Stromal cell of bone marrow (primary cell): ENCODE results near the gene PRKCA.
A peak's percentile ranks its signal among the peaks of the same experiment; 100 is the strongest.
"Not testable (repeated sequence)": the region's sequence is repeated elsewhere in the genome, so short reads cannot be mapped to it uniquely, and the experiment has no call there.

Source experiments
- DNase-seq: peaks from one replicate; pipeline ENCODE4 v3.0.0-alpha.2; 2012; ENCODE audit warnings: low read depth

Gene PRKCA

DNA sequence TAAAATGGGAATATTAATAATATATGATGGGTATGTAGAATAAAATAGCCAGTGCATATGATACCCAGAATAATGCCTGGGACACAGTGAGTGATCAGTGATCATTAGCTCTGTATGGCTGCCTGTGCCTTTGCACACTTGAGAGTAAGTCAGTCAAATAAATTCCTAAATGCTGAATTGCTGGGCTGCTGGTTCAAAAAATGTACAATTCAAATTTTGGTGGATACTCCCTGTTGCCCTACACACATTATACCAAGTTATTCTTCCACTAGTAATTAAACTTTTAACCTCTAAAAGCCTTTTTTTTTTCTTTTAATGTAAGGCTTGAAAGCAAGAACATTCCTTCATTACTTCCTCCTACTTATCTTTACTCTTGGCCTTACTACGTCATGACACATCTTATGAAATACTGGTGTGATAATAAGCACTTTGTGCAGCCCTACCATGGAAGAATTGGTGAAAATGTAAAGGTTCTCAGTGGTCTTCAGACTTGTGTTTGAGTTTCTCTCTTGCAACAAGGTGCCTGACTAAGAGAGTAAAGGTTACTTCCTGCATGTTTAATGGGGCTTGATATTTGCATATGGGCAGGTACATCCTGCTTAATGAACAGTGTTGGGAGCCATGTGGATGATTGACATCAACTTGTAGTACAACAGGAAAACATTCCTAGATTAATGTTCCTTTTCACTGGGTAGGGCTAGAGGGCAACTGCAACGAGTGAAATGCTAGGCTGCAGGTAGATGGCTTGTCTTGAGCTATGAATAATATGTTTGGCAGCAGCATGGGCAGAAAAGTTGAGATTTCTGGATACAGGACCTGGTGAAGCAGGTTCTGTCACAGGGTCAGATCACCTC, 84.3 kb downstream of the PRKCA start:
- no peak for DNase-seq

DNA sequence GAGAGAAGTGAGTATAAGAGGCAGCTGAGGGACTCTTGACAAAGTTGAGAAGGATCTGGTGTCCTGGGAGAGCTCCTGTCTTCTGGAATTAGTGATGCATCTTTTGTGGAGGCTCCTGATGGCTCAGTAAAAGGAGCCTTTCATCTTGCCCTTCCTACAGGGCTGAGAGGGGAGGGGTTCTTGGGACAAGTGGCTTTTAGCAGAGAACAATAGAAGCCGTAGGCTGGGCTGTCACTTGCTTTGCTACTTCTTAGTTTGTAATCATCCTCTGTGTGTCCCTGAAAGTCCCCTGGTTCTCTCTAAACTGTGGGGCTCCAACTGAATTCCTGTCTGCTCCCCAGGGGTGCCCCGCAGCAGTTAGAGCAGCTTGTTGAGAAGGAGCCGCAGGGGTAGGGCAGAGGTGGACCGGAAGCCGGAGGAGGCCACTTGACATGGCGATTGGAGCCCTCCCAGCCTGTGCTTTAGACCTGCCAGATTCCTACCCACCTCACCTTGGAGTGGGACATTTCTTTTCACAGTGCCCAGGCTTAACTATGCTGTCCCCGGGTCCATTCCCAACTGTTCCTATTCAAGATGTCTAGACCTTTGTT, 85.1 kb downstream of the PRKCA start:
- DNase-seq = no peak

DNA sequence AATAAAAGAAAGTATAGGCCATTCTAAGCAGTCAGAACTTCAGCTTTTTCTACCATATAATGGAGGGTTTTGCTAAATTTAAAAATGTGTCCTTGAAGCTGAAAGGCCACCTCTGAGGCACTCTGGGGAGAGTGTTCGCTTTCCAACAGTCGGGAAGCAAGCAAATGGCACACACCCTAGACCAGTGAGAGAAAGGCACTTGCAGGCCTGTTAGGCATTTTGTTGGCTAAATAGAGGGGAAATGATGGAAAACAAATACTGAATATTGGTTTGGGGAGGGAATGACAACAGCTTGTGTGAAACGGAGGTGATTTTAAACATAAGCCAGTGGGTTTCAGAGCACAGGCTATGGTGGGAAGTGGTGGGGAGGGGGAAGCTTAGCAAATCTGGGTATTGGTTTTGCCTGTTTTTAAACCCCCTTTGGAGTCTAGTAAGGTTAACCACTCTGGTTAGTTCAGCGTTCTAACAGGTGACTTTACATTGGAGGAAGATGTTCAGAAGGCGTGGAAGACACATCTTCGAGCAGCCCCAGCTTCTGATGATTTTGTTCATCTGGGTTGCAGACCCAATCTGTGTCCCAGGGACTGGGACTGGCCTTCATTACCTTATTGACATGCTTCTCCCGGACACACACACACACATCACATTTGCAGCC, 90.5 kb downstream of the PRKCA start:
- no peak for DNase-seq

DNA sequence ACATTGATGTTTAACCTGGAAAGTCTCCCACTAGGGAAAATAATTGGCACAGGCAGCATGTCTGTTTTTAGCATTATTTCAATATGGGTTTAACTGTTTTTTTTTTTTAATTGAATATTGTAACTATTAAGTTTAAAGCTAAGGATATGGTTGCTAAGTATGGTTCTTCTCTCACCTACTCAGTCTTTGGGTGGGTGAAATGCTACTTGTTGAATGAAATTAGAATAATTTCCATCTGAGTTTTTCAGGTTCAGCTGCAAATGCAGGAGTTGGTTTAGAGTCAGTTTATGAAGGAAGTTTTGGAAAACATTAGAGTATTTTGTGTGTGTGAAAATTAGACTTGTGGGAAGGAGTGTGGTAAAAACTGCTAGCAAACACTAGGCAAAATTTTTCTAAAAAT, 93.5 kb downstream of the PRKCA start:
- no peak for DNase-seq

DNA sequence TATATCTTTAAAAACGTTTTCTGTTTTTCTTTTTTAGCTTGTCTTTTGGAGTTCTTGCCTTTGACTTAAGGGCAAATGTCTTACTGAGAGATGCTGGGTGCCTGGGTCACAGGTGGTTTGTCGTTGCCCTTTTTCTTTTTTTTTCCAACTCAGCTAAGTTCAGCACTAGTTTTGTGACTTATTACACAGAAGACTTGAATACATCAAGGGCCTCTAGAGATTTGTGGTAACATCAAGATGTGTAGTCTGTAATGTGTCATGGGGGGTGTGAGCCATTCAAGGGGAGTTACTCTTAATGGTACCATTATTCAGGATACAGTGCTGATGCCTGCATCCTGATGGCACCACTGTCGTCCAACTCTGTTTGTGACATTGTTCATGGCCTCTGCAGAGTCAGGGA, 95.1 kb downstream of the PRKCA start:
- DNase-seq = peak; percentile 60

DNA sequence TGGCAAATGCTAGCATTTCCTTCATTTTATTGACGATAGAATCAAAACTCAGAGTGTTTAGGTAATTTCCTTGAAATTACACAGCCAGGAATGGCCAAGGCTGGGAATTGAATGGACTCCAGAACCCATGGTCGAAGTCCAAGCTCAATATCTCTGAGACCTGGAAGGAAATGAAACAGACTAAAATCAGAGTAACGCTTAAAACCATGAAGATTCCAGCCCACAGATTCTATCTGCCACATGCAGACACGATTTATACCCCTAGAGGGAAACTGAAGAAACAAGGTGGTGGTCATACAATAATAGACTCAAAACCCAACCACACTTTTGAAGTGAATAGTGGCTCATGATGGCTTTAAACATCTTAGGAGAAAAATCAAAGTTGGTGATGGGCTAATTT, 95.6 kb downstream of the PRKCA start:
- no peak for DNase-seq

DNA sequence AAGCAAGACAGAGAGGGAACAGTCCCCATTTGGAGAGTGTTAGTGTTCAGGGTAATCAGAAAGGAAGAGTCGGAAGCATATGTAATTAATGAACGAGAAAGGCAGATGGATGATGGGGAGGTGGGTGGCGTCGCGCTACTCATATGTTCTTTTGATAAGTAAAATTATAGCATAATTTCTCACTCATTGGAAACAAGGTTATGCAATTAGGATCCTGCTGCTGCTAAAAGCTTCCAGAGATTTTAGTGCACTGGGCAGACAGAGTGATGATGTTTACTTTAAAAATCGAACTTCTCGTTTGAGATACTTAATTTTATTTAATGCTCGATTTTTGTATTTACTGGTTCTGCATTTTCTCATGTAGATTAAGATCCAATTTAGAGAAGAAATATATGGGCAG, 96.2 kb downstream of the PRKCA start:
- DNase-seq = no peak

DNA sequence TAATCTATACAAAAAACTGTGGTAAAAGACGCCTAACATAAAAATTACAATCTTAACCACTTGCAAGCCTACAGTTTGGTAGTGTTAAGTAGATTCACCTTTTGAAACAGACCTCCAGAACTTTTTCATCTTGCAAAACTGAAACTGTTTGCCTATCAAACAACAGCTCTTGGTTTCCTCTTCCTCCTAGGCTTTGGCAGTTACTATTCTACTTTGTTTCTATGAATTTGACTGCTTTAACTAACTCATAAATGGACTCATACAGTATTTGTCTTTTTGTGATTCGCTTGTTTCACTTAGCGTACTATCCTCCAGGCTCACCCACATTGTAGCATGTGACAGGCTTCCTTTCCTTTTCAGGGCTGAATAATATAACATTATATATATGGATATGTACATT, 97.0 kb downstream of the PRKCA start:
- no peak for DNase-seq

DNA sequence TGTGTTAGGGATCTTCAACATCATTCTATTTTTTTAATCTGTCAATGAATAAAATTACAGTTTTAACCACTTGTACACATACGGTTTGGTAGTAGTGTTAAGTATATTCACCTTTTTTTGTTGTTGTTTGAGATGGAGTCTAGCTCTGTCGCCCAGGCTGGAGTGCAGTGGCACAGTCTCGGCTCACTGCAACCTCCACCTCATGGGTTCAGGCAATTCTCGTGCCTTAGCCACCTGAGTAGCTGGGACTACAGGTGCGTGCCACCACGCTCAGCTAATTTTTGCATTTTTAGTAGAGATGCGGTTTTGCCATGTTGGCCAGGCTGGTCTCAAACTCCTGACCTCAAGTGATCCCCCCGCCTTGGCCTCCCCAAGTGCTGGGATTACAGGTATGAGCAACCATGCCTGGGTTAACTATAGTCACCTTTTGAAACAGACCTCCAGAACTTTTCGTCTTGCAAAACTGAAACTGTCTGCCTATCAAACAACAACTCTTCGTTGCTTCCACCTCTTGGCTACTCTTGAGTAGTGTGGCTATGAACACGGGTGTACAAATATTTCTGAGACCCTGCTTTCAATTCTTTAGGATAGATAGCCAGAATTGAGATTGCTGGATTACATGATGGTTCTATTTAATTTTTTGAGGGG, 97.8 kb downstream of the PRKCA start:
- DNase-seq = not testable (repeated sequence)

DNA sequence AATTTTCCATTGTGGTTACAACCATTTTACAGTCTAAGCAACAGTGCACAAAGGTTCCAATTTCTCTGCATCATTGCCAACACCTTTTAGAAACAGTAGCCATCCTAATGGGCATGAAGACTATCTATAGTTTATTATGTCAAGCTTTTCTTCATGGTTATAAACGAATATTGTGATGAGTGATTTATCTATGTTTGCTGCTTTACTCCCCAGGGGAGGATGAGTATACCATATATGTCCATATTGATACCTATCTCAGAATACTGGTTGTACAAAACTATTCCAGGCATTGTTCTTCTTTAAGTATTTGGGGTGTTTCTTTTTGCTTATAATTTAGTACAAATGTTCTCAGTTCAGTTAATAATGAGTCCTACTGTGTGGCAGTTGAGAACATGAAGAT, 98.3 kb downstream of the PRKCA start:
- DNase-seq = no peak

DNA sequence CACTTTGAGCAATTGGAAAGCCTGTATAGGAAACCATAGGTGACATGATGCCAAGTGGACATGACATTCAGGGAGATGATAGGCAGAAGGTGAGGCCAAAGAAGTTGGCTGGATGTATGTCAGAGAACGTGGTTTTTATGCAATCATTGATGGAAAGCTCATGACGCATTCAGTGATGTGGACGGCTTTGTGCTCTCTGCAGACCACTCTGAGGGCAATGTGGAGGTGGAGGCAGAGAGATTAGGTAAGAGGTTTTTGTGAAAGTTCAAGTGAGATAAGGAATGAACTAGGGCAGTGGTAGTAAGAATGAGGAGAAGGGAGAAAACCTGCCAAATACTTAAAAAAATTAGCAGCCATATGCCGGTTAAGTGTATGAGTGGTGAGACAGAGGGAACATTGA, 99.0 kb downstream of the PRKCA start:
- DNase-seq = no peak

DNA sequence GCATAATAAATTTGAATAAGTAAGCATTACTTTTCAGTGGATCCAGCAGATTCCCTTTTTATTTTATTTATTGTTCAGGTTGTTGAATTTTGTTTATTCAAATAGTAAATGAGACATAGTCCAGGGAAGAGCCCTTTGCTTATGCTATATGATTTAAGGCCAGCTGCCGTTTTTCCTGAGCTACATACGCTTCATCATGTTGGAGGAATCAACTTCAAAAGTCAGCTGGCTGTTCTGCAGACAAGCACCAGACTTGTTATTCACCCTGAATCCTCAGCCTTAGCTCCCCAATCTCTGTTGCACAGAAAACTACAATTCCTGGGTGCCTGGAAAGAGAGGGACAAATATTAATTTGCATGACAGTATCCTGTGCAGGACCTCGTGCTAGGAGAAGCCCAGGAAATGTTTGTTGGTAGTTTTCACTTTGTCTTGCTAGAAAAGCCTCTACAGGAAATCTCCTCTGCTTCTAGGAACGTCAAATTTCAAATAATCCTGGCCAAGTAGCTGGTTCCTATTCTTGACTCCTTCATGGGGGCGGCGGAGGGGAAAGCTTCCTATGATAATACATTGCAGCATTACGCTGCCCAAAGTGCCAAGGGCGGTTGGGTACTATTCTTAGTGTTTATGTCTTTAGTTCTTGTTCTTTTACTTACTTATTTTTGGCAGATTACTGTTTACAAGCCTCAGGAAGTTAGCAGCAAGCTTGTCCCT, 101.6 kb downstream of the PRKCA start:
- DNase-seq = no peak

DNA sequence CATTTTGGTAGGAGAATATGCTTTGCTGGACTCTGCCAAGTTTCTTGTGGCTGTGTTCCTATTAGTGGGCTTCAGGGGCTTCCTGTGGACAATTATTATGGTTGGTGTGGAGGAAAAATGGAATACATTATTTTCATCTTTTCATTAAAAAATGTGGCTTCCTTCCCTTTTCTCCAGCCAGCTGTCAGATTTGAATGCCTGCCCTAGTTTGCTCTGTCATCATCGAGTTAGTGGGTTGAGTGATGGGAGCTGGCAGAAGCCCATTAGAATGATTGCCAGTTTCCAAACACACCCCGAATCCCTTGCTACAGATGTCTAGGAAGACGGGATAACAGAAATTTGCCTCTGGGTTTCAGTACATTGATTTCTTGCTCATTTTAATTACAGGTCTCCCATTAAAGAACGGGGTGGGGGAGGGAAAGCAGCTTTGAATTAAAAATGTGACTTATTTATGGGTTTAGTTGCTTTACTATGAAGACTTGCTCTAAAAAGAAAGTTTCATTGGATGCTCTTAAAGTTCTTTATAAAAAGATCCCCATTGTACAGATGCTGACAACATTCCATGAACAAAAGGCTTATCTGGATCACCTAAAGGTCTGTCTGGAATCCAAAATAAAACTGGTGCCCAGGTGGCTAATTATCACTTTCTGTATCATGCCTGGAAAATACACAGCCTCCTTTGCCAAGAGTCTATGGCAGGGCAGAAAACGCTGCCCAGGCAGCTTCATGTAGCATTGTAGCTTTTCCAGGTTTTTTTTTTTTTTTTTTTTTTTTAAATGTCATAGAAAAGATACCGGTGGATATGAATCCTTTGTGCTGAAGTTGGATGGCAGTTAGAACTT, 103.6 kb downstream of the PRKCA start:
- peak; percentile 24 for DNase-seq

DNA sequence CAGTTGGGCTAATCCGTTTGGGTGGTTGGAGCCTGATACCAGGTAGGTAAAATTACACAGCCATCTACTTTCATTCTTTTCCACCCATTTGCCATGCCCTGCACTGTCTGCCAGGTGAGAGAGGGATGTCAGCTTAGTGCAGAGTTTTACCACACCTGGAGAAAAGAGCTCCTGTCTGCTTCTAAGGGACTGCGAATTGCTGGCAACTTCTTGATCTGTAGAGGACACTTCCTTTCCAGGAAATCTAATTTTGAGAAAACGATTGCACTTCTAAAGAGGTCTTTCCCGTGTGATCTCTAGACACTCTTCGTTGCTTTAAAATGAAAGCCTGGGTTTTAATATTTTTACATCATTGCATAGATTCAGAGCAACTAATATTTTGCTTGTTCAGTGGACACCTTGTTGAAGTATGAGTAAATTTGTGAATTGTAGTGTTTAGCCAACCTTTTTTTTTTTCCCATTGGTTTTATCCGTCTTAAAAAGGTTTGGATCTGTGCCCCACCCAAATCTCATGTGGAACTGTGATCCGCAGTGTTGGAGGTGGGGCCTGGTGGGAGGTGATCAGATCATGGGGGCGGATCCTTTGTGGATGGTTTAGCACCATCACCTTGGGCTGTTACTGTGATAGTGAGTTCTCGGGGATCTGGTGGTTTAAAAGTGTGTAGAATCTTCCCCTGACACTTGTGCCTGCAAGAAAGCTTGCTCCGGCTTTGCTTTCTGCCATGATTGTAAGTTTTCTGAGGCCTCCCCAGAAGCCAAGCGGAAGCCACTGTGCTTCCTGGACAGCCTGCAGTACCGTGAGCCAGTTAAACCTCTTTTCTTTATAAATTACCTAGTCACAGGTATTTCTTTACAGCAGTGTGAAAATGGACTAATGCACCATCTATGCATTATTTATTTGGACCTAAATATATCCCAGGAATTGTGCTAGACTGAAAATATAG, 104.6 kb downstream of the PRKCA start:
- DNase-seq = no peak

DNA sequence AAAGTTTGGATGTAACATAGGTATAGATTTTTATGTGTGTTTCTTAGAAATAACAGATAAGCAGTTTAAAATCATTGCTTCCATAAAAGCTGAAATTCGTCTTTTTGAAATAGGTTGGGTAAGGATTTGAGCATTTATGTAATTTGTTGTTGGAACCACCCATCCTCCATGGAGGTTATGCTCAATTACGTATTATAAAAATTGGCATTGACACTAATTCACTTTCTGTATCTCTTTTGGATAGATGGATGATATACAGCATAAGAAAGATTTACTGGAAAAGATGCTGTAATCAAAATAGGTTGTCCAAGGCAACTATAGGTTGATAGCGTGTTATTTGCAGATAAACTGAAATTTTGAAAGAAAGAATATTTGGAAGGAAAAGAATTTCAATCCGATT, 105.5 kb downstream of the PRKCA start:
- DNase-seq = no peak

DNA sequence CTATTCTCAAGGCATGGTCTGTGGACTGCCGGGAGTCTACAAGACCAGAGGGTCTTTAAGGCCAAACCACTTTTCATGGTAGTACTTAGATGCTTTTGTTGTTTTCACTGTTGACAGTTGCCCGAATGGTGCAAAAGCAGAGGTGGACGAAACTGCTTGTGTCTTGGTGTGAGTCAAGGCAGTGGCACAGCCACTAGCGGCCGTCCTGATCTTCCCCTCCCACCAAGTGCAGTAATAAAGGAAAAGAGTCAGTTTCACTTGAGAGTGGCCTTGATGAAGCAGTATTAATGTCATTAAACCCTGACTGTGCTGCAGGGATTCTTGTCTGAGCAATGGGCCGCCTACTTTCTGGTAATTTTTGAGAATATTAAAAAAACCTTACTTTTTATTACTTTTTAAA, 109.1 kb downstream of the PRKCA start:
- no peak for DNase-seq

DNA sequence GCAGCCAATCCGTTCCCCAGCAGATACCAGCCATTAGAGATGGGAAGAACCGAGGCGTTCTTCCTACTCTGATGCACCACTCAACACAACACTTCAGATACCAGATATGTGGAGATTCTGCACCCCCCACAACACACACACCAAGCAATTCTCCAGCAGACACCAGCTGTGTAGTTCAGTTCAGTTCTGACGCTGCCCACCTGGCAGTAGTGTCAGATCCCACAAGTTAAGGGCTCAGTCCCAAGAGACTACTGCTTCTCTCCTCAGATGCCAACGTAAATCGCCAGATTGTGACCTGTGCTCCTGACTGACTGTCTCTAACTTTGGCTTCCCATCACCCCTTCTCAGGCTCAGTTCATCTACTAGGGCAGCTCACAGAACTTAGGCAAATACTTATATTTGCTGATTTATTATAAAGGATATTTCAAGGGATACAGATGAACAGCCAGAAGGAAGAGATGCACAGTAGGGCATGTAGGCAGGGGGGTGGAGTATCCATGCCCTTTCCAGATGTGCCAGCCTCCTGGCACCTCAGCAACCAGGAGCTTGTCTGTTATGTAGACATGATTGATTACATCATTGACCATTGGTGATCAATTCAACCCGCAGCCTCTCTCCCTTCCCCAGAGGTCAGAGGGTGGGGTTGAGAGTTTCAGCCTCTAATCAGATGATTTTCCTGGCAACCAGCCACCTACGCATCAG, 110.6 kb downstream of the PRKCA start:
- DNase-seq = no peak

DNA sequence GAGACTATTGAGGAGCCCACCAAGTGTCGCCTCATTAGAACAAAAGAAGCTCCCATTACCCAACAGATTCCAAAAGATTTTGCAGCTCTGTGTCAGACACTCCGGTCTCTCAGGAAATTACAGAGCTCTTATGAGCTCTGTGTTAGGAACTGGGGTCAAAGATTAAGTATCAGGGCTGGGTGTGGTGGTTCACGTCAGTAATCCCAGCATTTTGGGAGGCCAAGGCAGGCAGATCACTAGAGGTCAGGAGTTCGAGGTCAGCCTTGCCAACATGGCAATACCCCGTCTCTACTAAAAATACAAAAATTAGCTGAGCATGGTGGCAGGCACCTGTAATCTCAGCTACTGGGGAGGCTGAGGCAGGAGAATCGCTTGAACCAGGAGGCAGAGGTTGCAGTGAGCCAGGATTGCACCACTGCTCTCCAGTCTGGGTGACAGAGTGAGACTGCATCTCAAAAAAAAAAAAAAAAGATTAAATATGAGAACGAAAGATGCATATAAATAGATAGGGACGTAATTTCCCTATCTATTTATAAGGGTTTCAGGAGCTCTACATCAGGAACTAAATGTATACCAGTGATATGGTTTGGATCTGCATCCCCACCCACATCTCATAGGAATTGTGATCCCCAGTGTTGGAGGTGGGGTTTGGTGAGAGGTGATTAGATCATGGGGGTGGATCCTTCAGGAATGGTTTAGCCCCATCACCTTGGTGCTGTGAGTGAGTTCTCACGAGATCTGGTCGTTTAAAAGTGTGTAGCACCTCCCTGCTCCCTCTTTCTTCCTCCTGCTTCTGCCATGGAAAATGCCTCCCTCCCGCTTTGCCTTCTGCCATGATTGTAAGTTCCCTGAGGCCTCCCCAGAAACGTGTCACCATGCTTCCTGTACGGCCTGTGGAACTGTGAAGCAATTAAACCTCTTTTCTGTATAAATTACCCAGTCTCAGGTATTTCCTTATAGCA, 111.4 kb downstream of the PRKCA start:
- DNase-seq = no peak
